GM23248 (cell line): ENCODE results near the gene ATP1A3. TPM values are rescaled to one million over a fixed set of nuclear protein-coding genes. Genes with fewer than 3 reads are reported as not detected.
"Not testable (repeated sequence)": the region's sequence is repeated elsewhere in the genome, so short reads cannot be mapped to it uniquely, and the experiment has no call there.

Experiments
- DNase-seq: peaks from one replicate; pipeline ENCODE4 v3.0.0-alpha.2; 2015
- H2AFZ ChIP-seq: fragments of 200-600 bp; sonication (generic); 2 replicates; pipeline ENCODE4 v1.6.1; 2016; ENCODE audit warnings: antibody characterized with exemption
- H3F3A ChIP-seq: fragments of 200-600 bp; sonication (generic); 2 replicates; pipeline ENCODE4 v1.6.1; 2016; ENCODE audit warnings: mild to moderate bottlenecking, antibody characterized with exemption, mixed run types; ENCODE audit not compliant: insufficient read depth
- H3K27ac ChIP-seq: fragments of 200-600 bp; sonication (generic); 2 replicates; pipeline ENCODE4 v1.5.1; 2016; ENCODE audit warnings: mild to moderate bottlenecking
- H3K27me3 ChIP-seq: fragments of 200-600 bp; sonication (generic); replicated peaks from 2 replicates; pipeline ENCODE4 v1.6.1; 2016; ENCODE audit warnings: mild to moderate bottlenecking; ENCODE audit not compliant: insufficient read depth
- H3K36me3 ChIP-seq: fragments of 200-600 bp; sonication (generic); 2 replicates; pipeline ENCODE4 v1.6.1; 2016; ENCODE audit warnings: low read depth, mild to moderate bottlenecking
- H3K4me1 ChIP-seq: fragments of 200-600 bp; sonication (generic); 2 replicates; pipeline ENCODE4 v1.6.1; 2016; ENCODE audit warnings: mild to moderate bottlenecking; ENCODE audit not compliant: insufficient read depth
- H3K4me2 ChIP-seq: fragments of 200-600 bp; sonication (generic); one replicate; pipeline ENCODE4 v1.6.1; 2016; ENCODE audit warnings: mild to moderate bottlenecking; ENCODE audit not compliant: unreplicated experiment
- H3K4me3 ChIP-seq: fragments of 200-600 bp; sonication (generic); 2 replicates; pipeline ENCODE4 v1.5.1; 2016; ENCODE audit warnings: mild to moderate bottlenecking
- H3K79me2 ChIP-seq: fragments of 200-600 bp; sonication (generic); 2 replicates; pipeline ENCODE4 v1.6.1; 2016; ENCODE audit warnings: mild to moderate bottlenecking; ENCODE audit not compliant: insufficient read depth
- H3K9ac ChIP-seq: fragments of 200-600 bp; sonication (generic); 2 replicates; pipeline ENCODE4 v1.6.1; 2016; ENCODE audit warnings: mild to moderate bottlenecking
- H3K9me2 ChIP-seq: fragments of 200-600 bp; sonication (generic); 2 replicates; pipeline ENCODE4 v1.6.1; 2016; ENCODE audit warnings: mixed run types, mild to moderate bottlenecking, moderate library complexity; ENCODE audit not compliant: insufficient read depth
- H3K9me3 ChIP-seq: fragments of 200-600 bp; sonication (generic); one replicate; pipeline ENCODE4 v1.6.1; 2017; ENCODE audit warnings: low read depth
- H4K20me1 ChIP-seq: fragments of 200-600 bp; sonication (generic); 2 replicates; pipeline ENCODE4 v1.6.0; 2016; ENCODE audit not compliant: insufficient read depth
- EZH2 ChIP-seq: fragments of 200-600 bp; sonication (generic); IDR thresholded peaks from 2 replicates; pipeline ENCODE4 v1.6.1; 2018; ENCODE audit warnings: antibody characterized with exemption, mild to moderate bottlenecking; ENCODE audit not compliant: insufficient read depth, poor library complexity, severe bottlenecking
- EZH2phosphoT487 ChIP-seq: fragments of 200-600 bp; sonication (generic); IDR thresholded peaks from 2 replicates; pipeline ENCODE4 v1.6.1; 2018; ENCODE audit warnings: antibody characterized with exemption, moderate library complexity, mild to moderate bottlenecking, low read depth; ENCODE audit not compliant: insufficient read depth
- WGBS, 2 experiments: methylation state at CpG; one replicate each; pipeline ENCODE4 v1.1.6; 2015 to 2017; ENCODE audit warnings: low lambda C conversion rate in 2 of 2, low coverage in 1 of 2; ENCODE audit errors: missing lambda C conversion rate in 2 of 2; 5-methylcytosine and 5-hydroxymethylcytosine counted together
- in situ Hi-C: fragments of 300-500 bp; cut with MboI; formaldehyde crosslinking; loops from 2 replicates; pipeline ENCODE4 v1.15.0; 2020
- polyA plus RNA-seq: library from polyadenylated mRNA; unstranded; fragments of >200 nt; fragmentation: Nextera tagmentation; extraction: Ambion mirVana; gene quantifications from 2 replicates; pipeline ENCODE4 v1.2.1, GENCODE V29; 2016
- total RNA-seq: library from RNA; depleted of rRNA; stranded (reverse); fragments of >200 nt; shearing (Covaris generic); gene quantifications from 2 replicates; pipeline ENCODE4 v1.2.3, GENCODE V29; 2014

The ATP1A3 gene
- total and polyA plus RNA-seq, 2 experiments from 2014 or later, result 0.11 to 0.36 TPM

DNA sequence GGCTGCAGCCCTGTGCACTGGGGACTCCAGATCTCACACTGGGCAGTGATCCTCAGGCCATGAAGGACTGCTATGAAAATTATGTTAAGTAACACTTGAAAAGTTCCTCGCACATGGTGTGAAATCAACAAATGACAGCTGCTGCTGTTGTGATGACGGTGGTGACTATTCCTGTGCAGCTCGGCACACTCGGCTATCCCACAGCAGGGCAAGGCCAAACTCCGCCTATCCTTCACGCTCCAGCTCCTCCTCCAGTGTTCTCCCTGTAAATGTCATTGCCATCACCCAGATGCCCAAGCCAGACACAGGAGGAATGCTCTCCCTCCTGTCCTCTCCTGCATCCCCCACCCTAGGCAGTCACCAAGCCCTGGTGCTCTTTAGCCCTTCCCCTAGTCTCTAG, 44.6 kb upstream of the ATP1A3 start:
- no peaks in the 10 kb centered on the region for H4K20me1 ChIP-seq
- no peak overlapping the region for H3K27ac ChIP-seq
- TF ChIP-seq EZH2phosphoT487, result no peak
- TF ChIP-seq EZH2, result no peak
- no peak for DNase-seq
- no peak overlapping the region for H2AFZ ChIP-seq
- H3K4me3 ChIP-seq, result no peak overlapping the region
- 58% methylated on average over 6 of the region's 6 CpGs for WGBS, 2 experiments
- H3K4me2 ChIP-seq, result no peak overlapping the region
- H3K9me2 ChIP-seq, result no peaks in the 10 kb centered on the region
- in situ Hi-C loops, result no loop called here
- no peak overlapping the region for H3K9ac ChIP-seq
- no peaks in the 10 kb centered on the region for H3K27me3 ChIP-seq
- H3K9me3 ChIP-seq, result no peaks in the 10 kb centered on the region
- H3F3A ChIP-seq, result no peaks in the 10 kb centered on the region
- H3K36me3 ChIP-seq, result no peaks in the 10 kb centered on the region
- H3K79me2 ChIP-seq, result no peaks in the 10 kb centered on the region
- H3K4me1 ChIP-seq, result no peaks in the 10 kb centered on the region

DNA sequence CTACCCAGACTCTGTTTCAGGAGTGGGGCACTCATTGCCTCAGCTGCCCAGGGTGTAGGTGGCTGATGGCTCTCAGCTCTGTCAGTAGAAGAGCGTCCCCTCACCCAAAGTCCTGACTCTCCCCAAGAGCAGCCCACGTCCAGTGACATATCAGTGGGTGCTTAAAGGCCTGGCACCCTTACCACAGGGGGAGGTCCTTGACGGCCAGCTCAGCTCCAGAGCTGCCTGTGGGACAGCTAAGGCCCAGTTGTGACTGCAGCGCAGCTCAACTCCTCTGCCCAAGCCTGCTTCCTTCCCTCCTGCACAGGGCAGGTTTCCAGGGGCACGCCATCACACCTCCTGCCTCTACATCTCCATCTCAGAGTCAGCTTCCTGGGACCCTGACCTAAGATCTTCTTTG, 43.6 kb upstream of the ATP1A3 start:
- in situ Hi-C loops, result no loop called here
- H3K36me3 ChIP-seq, result no peaks in the 10 kb centered on the region

DNA sequence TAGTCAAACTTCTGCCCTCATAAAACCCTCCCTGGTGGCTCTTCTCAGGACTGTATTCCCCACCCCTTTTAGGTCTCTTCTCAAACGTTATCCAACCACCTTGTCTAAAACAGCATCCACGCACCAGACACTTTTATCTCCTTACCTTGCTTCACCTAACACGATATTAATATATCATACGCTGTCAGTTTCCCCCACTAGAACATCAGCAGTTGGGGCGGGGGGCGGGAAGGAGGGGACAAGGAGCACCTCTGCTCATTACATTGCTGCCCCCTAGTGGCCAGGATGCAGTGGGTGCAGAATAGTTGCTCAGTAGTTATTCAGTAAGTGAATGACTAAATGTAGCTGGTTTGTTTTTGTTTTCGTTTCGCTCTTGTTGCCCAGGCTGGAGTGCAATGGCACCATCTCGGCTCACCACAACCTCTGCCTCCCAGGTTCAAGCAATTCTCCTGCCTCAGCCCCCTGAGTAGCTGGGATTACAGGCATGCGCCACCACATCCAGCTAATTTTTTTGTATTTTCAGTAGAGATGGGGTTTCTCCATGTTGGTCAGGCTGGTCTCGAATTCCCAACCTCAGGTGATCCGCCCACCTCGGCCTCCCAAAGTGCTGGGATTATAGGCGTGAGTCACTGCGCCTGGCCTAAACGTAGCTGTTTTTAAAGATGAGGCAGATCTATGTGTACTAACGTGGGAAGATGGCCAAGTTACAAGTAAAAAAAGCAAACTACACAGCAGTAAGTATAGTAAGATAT, 40.8 kb upstream of the ATP1A3 start:
- H4K20me1 ChIP-seq, in situ Hi-C loops, H3K36me3 ChIP-seq, H3K27me3 ChIP-seq, H3K9me3 ChIP-seq, H3K9me2 ChIP-seq, H3K4me1 ChIP-seq, H3F3A ChIP-seq, H3K79me2 ChIP-seq: not testable (repeated sequence)
- peak overlapping the region; percentile 79 for H3K4me2 ChIP-seq
- H3K9ac ChIP-seq, result peak overlapping the region; percentile 78
- peak; percentile 84 for DNase-seq
- H3K27ac ChIP-seq, result peak overlapping the region; percentile 79
- WGBS, 2 experiments, result 15 to 16% methylated on average over 17 of the region's 17 CpGs
- H3K4me3 ChIP-seq, result peak overlapping the region; percentile 67
- peak overlapping the region; percentile 70 for H2AFZ ChIP-seq

More for the DNA sequence above, 43.6 kb upstream of the ATP1A3 start:
- Histone ChIP-seq H3K4me2 (no peak overlapping the region), H3K9me2 (no peaks in the 10 kb centered on the region), H3K9ac (no peak overlapping the region), H3K4me1 (no peaks in the 10 kb centered on the region), H3K9me3 (no peaks in the 10 kb centered on the region), H3K27me3 (no peaks in the 10 kb centered on the region), H4K20me1 (no peaks in the 10 kb centered on the region), H3F3A (no peaks in the 10 kb centered on the region), H3K79me2 (no peaks in the 10 kb centered on the region), H2AFZ (no peak overlapping the region), H3K27ac (no peak overlapping the region), H3K4me3 (no peak overlapping the region)
- DNase-seq, result no peak
- TF ChIP-seq EZH2 (no peak), EZH2phosphoT487 (no peak)
- WGBS, 2 experiments, result 52 to 60% methylated on average over 5 of the region's 5 CpGs

DNA sequence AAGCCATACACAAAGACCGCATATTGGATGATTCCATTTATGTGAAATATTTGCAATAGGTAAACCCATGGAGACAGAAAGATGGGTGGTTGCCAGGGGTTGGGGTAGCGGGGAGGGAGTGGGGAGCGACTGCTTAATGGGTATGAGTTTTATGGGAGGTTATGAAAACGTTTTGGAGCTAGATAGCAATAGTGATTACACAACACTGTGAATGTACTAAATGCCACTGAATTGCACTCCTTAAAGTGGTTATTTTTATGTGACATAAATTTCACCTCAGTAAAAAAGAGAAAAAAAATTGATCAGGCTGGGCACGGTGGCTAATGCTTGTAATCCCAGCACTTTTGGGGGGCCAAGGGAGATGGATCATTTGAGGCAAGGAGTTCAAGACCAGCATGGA, 39.4 kb upstream of the ATP1A3 start:
- H3K36me3 ChIP-seq, result no peaks in the 10 kb centered on the region
- no peaks in the 10 kb centered on the region for H3K27me3 ChIP-seq
- no peaks in the 10 kb centered on the region for H4K20me1 ChIP-seq
- in situ Hi-C loops, result no loop called here
- no peak for DNase-seq
- 65 to 68% methylated on average over 5 of the region's 5 CpGs for WGBS, 2 experiments
- H3K9me2 ChIP-seq, result no peaks in the 10 kb centered on the region
- no peaks in the 10 kb centered on the region for H3F3A ChIP-seq
- no peak overlapping the region for H3K4me3 ChIP-seq
- H3K9me3 ChIP-seq, result no peaks in the 10 kb centered on the region
- H3K9ac ChIP-seq, result no peak overlapping the region
- no peaks in the 10 kb centered on the region for H3K79me2 ChIP-seq
- H3K27ac ChIP-seq, result no peak overlapping the region
- H3K4me2 ChIP-seq, result no peak overlapping the region
- H3K4me1 ChIP-seq, result no peaks in the 10 kb centered on the region
- H2AFZ ChIP-seq, result no peak overlapping the region
- TF ChIP-seq EZH2, result no peak
- no peak for TF ChIP-seq EZH2phosphoT487

DNA sequence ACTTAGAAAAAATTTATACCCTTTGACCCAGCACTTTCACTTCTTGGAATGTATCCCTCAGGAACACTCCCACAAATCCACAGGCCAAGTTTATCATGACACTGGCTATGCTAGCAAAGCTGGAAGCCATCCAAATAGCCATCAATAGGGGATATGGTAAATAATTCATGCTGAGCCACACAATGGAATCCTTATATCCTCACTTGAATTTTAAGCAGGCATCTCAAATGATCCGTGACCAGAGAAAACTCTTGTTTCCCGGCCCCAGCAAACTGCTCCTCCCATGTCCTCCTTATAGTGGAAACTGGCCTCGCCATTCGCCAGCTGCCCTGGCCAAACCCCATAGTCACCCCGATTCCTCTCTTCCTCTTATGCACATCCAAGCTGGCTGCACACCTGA, 38.4 kb upstream of the ATP1A3 start:
- no peaks in the 10 kb centered on the region for H3K36me3 ChIP-seq
- H3K9ac ChIP-seq, result no peak overlapping the region
- H3K9me3 ChIP-seq, result no peaks in the 10 kb centered on the region
- no peak overlapping the region for H2AFZ ChIP-seq
- no peaks in the 10 kb centered on the region for H3K4me1 ChIP-seq
- TF ChIP-seq EZH2 (no peak), EZH2phosphoT487 (no peak)
- H3K9me2 ChIP-seq, result no peaks in the 10 kb centered on the region
- no peak overlapping the region for H3K4me3 ChIP-seq
- H3K79me2 ChIP-seq, result no peaks in the 10 kb centered on the region
- H3F3A ChIP-seq, result no peaks in the 10 kb centered on the region
- H4K20me1 ChIP-seq, result no peaks in the 10 kb centered on the region
- 67 to 75% methylated on average over 5 of the region's 5 CpGs for WGBS, 2 experiments
- no peak overlapping the region for H3K27ac ChIP-seq
- no peaks in the 10 kb centered on the region for H3K27me3 ChIP-seq
- in situ Hi-C loops, result no loop called here
- no peak for DNase-seq
- H3K4me2 ChIP-seq, result no peak overlapping the region
